K562 (cell line): Measurements from ENCODE around the gene UBXN2A. TPM values are rescaled to one million over a fixed set of nuclear protein-coding genes. Genes with fewer than 3 reads are reported as not detected.
A peak's percentile ranks its signal among the peaks of the same experiment; 100 is the strongest.

ENCODE experiments used
- ASH1L ChIP-seq: fragments of 450-650 bp; IDR thresholded peaks from 2 replicates; pipeline ENCODE4 v1.6.1; 2018; ENCODE audit warnings: borderline replicate concordance, mild to moderate bottlenecking, low read depth; ENCODE audit not compliant: partially characterized antibody
- E2F1 ChIP-seq: sonication (generic); formaldehyde crosslinking; IDR thresholded peaks from 2 replicates; pipeline ENCODE4 v1.8.1; 2023; ENCODE audit warnings: mild to moderate bottlenecking, missing genetic modification reagents, moderate library complexity
- NCOA1 ChIP-seq: fragments of 450-650 bp; IDR thresholded peaks from 2 replicates; pipeline ENCODE4 v1.6.1; 2016; ENCODE audit warnings: low read depth
- NCOR1 ChIP-seq: fragments of 450-650 bp; IDR thresholded peaks from 2 replicates; pipeline ENCODE4 v1.6.1; 2016; ENCODE audit warnings: mild to moderate bottlenecking, moderate library complexity
- NFIC ChIP-seq: fragments of 450-650 bp; IDR thresholded peaks from 2 replicates; pipeline ENCODE4 v1.6.1; 2017; ENCODE audit warnings: mild to moderate bottlenecking, inconsistent platforms
- PHB2 ChIP-seq: fragments of 450-650 bp; IDR thresholded peaks from 2 replicates; pipeline ENCODE4 v1.6.1; 2017; ENCODE audit warnings: low read depth
- SMAD2 ChIP-seq: fragments of 150-350 bp; IDR thresholded peaks from 2 replicates; pipeline ENCODE4 v1.6.1; 2014; ENCODE audit warnings: low read depth, mild to moderate bottlenecking, low read length
- SRSF1 ChIP-seq: fragments of 200-400 bp; formaldehyde crosslinking; IDR thresholded peaks from 2 replicates; pipeline ENCODE4 v1.6.1; 2017; ENCODE audit warnings: mild to moderate bottlenecking, low read depth, low read length, moderate library complexity
- TARDBP ChIP-seq: fragments of 450-650 bp; IDR thresholded peaks from 2 replicates; pipeline ENCODE4 v1.6.1; 2016
- TOE1 ChIP-seq, 2 experiments: fragments of 450-650 bp in 1 of 2; sonication (generic) in 1 of 2; formaldehyde crosslinking in 1 of 2; IDR thresholded peaks; 2 replicates each; pipeline versions ENCODE4 v1.7.1 to v1.8.0; 2016 to 2022; ENCODE audit warnings: borderline replicate concordance in 2 of 2, mild to moderate bottlenecking in 2 of 2, antibody characterized with exemption in 1 of 2, inconsistent platforms in 1 of 2, low read depth in 1 of 2, missing genetic modification reagents in 1 of 2, moderate library complexity in 1 of 2
- TSC22D4 ChIP-seq: fragments of 450-650 bp; IDR thresholded peaks from 2 replicates; pipeline ENCODE4 v1.6.1; 2016; ENCODE audit warnings: missing genetic modification characterization, missing biosample characterization, control low read depth
- TSHZ1 ChIP-seq: fragments of 250-450 bp; sonication (Bioruptor Pico); IDR thresholded peaks from 2 replicates; pipeline ENCODE4 v1.4.0; 2020; ENCODE audit warnings: mild to moderate bottlenecking, moderate library complexity
- ZNF586 ChIP-seq: fragments of 450-650 bp; formaldehyde crosslinking; conservative IDR thresholded peaks from 2 replicates; pipeline ENCODE4 v1.4.0; 2020; ENCODE audit warnings: mild to moderate bottlenecking, moderate library complexity
- ZNF740 ChIP-seq, 3 experiments: fragments of 200-800 bp in 1 of 3; sonication (Bioruptor generic) in 1 of 3; sonication (generic) in 1 of 3; formaldehyde crosslinking in 1 of 3; IDR thresholded peaks; 2 replicates each; pipeline versions ENCODE4 v1.6.1 to v1.8.0; 2016 to 2022; ENCODE audit warnings: mild to moderate bottlenecking in 2 of 3, missing compliant biosample characterization in 2 of 3, missing genetic modification characterization in 2 of 3, missing genetic modification reagents in 1 of 3
- polyA plus RNA-seq, 8 experiments: library from polyadenylated mRNA; depleted of rRNA in 4 of 8; stranded (reverse) in 5 of 8; unstranded in 3 of 8; fragments of >200 nt; fragmentation: Nextera tagmentation in 2 of 8; fragmentation: Illumina TruSeq in 1 of 8; extraction: Ambion mirVana in 2 of 8; extraction: Trizol in 1 of 8; gene quantifications; 2 replicates each; pipeline versions ENCODE4 v1.2.1 to v1.2.3, GENCODE V29; 2011 to 2014; ENCODE audit warnings: inconsistent platforms in 1 of 8, missing spikeins in 1 of 8
- total RNA-seq, 7 experiments: library from RNA; depleted of rRNA in 6 of 7; stranded (reverse); fragments of >200 nt in 6 of 7; fragmentation: Illumina TruSeq in 2 of 7; extraction: Trizol in 2 of 7; gene quantifications; 2 replicates each; pipeline versions ENCODE4 v1.2.1 to v1.2.3, GENCODE V29; 2011 to 2021; ENCODE audit warnings: low replicate concordance in 1 of 7
- TF ChIP-seq, protein P1 (sequence below): fragments of 450-650 bp; IDR thresholded peaks from 2 replicates; pipeline ENCODE4 v1.6.1; 2016
- TF ChIP-seq, protein P2 (sequence below): fragments of 450-650 bp; conservative IDR thresholded peaks from 2 replicates; pipeline ENCODE4 v1.6.1; 2016; ENCODE audit warnings: missing genetic modification characterization, low read depth, mild to moderate bottlenecking, control low read depth, missing compliant biosample characterization

UBXN2A gene
- total and polyA plus RNA-seq, 9 of the 15 experiments (the other 6 are each of a cell fraction or from before 2014, with no cell fraction given), result 3.4 to 25.6 (median 16.0) TPM

- TF ChIP-seq NCOA1 (peak; percentile 86), NFIC (peak; percentile 91), TSHZ1 (CRISPR knock-in tag) (no peak), TOE1 (IDR thresholded peaks at IDR 0.05; ENCODE audit: borderline replicate concordance) (peak; percentile 64; the same call in 1 of the 2 replicates), TOE1 (CRISPR knock-in tag; IDR thresholded peaks at IDR 0.05; ENCODE audit: borderline replicate concordance, low read depth) (no peak), SRSF1 (no peak), TSC22D4 (no peak), ASH1L (no peak), NCOR1 (peak; percentile 98), ZNF740 (CRISPR knock-in tag; IDR thresholded peaks at IDR 0.05) (no peak), ZNF740 (tag; IDR thresholded peaks at IDR 0.05) (no peak), SMAD2 (no peak), PHB2 (peak; percentile 92), TARDBP (peak; percentile 86; the same call in 1 of the 2 replicates), ZNF586 (CRISPR knock-in tag) (no peak), E2F1 (CRISPR knock-in tag) (no peak)
- TF ChIP-seq, protein P1, sequence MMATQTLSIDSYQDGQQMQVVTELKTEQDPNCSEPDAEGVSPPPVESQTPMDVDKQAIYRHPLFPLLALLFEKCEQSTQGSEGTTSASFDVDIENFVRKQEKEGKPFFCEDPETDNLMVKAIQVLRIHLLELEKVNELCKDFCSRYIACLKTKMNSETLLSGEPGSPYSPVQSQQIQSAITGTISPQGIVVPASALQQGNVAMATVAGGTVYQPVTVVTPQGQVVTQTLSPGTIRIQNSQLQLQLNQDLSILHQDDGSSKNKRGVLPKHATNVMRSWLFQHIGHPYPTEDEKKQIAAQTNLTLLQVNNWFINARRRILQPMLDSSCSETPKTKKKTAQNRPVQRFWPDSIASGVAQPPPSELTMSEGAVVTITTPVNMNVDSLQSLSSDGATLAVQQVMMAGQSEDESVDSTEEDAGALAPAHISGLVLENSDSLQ, result peak; percentile 70
- TF ChIP-seq, protein P2, sequence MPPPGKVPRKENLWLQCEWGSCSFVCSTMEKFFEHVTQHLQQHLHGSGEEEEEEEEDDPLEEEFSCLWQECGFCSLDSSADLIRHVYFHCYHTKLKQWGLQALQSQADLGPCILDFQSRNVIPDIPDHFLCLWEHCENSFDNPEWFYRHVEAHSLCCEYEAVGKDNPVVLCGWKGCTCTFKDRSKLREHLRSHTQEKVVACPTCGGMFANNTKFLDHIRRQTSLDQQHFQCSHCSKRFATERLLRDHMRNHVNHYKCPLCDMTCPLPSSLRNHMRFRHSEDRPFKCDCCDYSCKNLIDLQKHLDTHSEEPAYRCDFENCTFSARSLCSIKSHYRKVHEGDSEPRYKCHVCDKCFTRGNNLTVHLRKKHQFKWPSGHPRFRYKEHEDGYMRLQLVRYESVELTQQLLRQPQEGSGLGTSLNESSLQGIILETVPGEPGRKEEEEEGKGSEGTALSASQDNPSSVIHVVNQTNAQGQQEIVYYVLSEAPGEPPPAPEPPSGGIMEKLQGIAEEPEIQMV (tag), result no peak
These were observed 71.2 kb downstream of the UBXN2A start (continued) for GRCh38 chr2:24011250-24012104.
